Endodermal cell (in vitro differentiated cells): ENCODE measurements around the gene MOB3B. TPM values are rescaled to one million over a fixed set of nuclear protein-coding genes. Genes with fewer than 3 reads are reported as not detected.

ENCODE experiments used
- DNase-seq: peaks from one replicate; pipeline ENCODE4 v3.0.0-alpha.2; 2017
- H3K27ac ChIP-seq: 2 replicates; pipeline ENCODE4 v1.5.1; 2013; ENCODE audit warnings: mild to moderate bottlenecking, low read depth, low read length, moderate library complexity
- H3K27me3 ChIP-seq: 2 replicates; pipeline ENCODE4 v1.6.1; 2013; ENCODE audit warnings: mild to moderate bottlenecking, low read length, moderate library complexity; ENCODE audit not compliant: insufficient read depth, control insufficient read depth, poor library complexity, severe bottlenecking
- H3K36me3 ChIP-seq: 2 replicates; pipeline ENCODE4 v1.7.0; 2013; ENCODE audit warnings: mild to moderate bottlenecking, low read length, moderate library complexity; ENCODE audit not compliant: control insufficient read depth, insufficient read depth
- H3K4me1 ChIP-seq: one replicate; pipeline ENCODE4 v1.7.0; 2013; ENCODE audit warnings: low read length; ENCODE audit not compliant: control insufficient read depth, insufficient read depth
- H3K4me3 ChIP-seq: 2 replicates; pipeline ENCODE4 v1.5.1; 2013; ENCODE audit warnings: mild to moderate bottlenecking, low read length, moderate library complexity
- H3K9ac ChIP-seq: 2 replicates; pipeline ENCODE4 v1.6.1; 2013; ENCODE audit warnings: mild to moderate bottlenecking, low read length, moderate library complexity; ENCODE audit not compliant: poor library complexity, severe bottlenecking; ENCODE audit errors: extremely low read depth
- H3K9me3 ChIP-seq: 2 replicates; pipeline ENCODE4 v1.6.1; 2013; ENCODE audit warnings: mild to moderate bottlenecking, low read length, moderate library complexity; ENCODE audit not compliant: control insufficient read depth
- H3K27ac Mint-ChIP-seq: 2 replicates; pipeline ENCODE4 v1.8.0; 2020; ENCODE audit warnings: mixed read lengths
- H3K27me3 Mint-ChIP-seq: 2 replicates; pipeline ENCODE4 v1.8.0; 2021; ENCODE audit warnings: mild to moderate bottlenecking, mixed read lengths; ENCODE audit not compliant: insufficient read depth
- H3K36me3 Mint-ChIP-seq: 2 replicates; pipeline ENCODE4 v1.8.0; 2020; ENCODE audit warnings: low read depth, mixed read lengths
- H3K4me1 Mint-ChIP-seq: 2 replicates; pipeline ENCODE4 v1.8.0; 2020; ENCODE audit warnings: mixed read lengths
- H3K4me3 Mint-ChIP-seq: 2 replicates; pipeline ENCODE4 v1.8.0; 2020; ENCODE audit warnings: mild to moderate bottlenecking, moderate library complexity, mixed read lengths
- H3K9me3 Mint-ChIP-seq: 2 replicates; pipeline ENCODE4 v1.8.0; 2020; ENCODE audit warnings: mild to moderate bottlenecking, mixed read lengths
- CTCF ChIP-seq: fragments of 200-600 bp; sonication (generic); conservative IDR thresholded peaks from 2 replicates; pipeline ENCODE4 v1.5.0; 2021; ENCODE audit warnings: antibody characterized with exemption, mild to moderate bottlenecking
- WGBS, 2 experiments: methylation state at CpG; one replicate each; pipeline versions ENCODE4 v1.1.5 to v1.1.7; 2013; ENCODE audit warnings: missing lambda C conversion rate in 2 of 2, mixed read lengths in 1 of 2; ENCODE audit not compliant: insufficient coverage in 1 of 2, insufficient read length in 1 of 2; 5-methylcytosine and 5-hydroxymethylcytosine counted together
- total RNA-seq, 2 donors: library from RNA; stranded (reverse); fragmentation: NEBNext Ultra II Directional in 1 of 2; extraction: Animal tissue kit (Norgen Biotek cat#: 25700) in 1 of 2; gene quantifications; 2 replicates in 1 of 2; 3 replicates in 1 of 2; pipeline ENCODE4 v1.2.1, GENCODE V29; 2021

Gene MOB3B
- total RNA-seq, 2 donors from 2014 or later: 5.6 to 6.2 TPM

GRCh38 chr9:27384262-27385014 lies 145.2 kb downstream of the MOB3B start:
- Histone ChIP-seq H3K27me3 (no peaks in the 10 kb centered on the region), H3K4me3 (no peak overlapping the region), H3K4me1 (no peaks in the 10 kb centered on the region), H3K36me3 (no peaks in the 10 kb centered on the region), H3K27ac (no peak overlapping the region), H3K9me3 (no peaks in the 10 kb centered on the region), H3K9ac (no peak overlapping the region)
- no peak for TF ChIP-seq CTCF
- H3K4me3 Mint-ChIP-seq: no peak overlapping the region
- peaks cover 3% of the 10 kb centered on the region for H3K27me3 Mint-ChIP-seq
- no peaks in the 10 kb centered on the region for H3K9me3 Mint-ChIP-seq
- peaks cover 23% of the 10 kb centered on the region for H3K4me1 Mint-ChIP-seq
- no peak overlapping the region for H3K27ac Mint-ChIP-seq
- no peak for DNase-seq
- no peaks in the 10 kb centered on the region for H3K36me3 Mint-ChIP-seq
- WGBS, 2 experiments: 91 to 92% methylated on average over 4 to 5 of the region's 5 CpGs

DNA sequence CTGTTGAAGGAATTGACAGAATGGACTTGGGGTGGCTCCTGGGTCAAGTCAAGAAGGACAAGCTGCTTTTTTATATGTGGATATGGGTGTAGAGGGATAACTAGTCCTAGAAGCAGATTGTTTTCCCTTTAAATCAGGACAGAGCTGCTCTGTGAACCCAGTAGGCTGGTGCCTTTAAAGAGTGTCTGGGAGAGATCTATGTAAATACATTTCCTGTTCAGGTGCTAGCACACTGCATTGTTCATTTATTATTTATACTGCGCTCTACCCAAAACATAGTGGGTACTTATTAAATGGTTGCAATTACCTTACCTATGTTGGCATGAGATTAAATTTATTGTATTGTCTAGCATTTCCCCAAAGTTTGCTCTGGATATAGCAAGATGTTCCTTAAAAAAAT lies 146.1 kb downstream of the MOB3B start:
- Histone ChIP-seq H3K9me3 (no peaks in the 10 kb centered on the region), H3K27me3 (no peaks in the 10 kb centered on the region), H3K9ac (no peak overlapping the region), H3K27ac (no peak overlapping the region), H3K4me1 (no peaks in the 10 kb centered on the region), H3K4me3 (no peak overlapping the region), H3K36me3 (no peaks in the 10 kb centered on the region)
- WGBS, 2 experiments: 100% methylated on average over 1 of the region's 1 CpG
- TF ChIP-seq CTCF: no peak
- Mint-ChIP-seq H3K27me3 (peaks cover 11% of the 10 kb centered on the region), H3K27ac (no peak overlapping the region), H3K4me1 (peaks cover 26% of the 10 kb centered on the region), H3K4me3 (no peak overlapping the region), H3K9me3 (no peaks in the 10 kb centered on the region), H3K36me3 (no peaks in the 10 kb centered on the region)
- no peak for DNase-seq

- no peaks in the 10 kb centered on the region for H3K36me3 ChIP-seq
- H3K36me3 Mint-ChIP-seq: no peaks in the 10 kb centered on the region
- H3K4me3 ChIP-seq: no peak overlapping the region
- 97% methylated on average over 2 of the region's 2 CpGs; no CpG with 5 or more reads in 1 of the 2 experiments for WGBS, 2 experiments
- peaks cover 26% of the 10 kb centered on the region for H3K4me1 Mint-ChIP-seq
- H3K4me3 Mint-ChIP-seq: no peak overlapping the region
- H3K9me3 Mint-ChIP-seq: no peaks in the 10 kb centered on the region
- no peaks in the 10 kb centered on the region for H3K9me3 ChIP-seq
- H3K27ac Mint-ChIP-seq: no peak overlapping the region
- H3K9ac ChIP-seq: no peak overlapping the region
- H3K4me1 ChIP-seq: no peaks in the 10 kb centered on the region
- H3K27ac ChIP-seq: no peak overlapping the region
- no peaks in the 10 kb centered on the region for H3K27me3 ChIP-seq
- no peak for DNase-seq
- H3K27me3 Mint-ChIP-seq: peaks cover 15% of the 10 kb centered on the region
- TF ChIP-seq CTCF: no peak
Observed at GRCh38 chr9:27382975-27383374, 146.6 kb downstream of the MOB3B start.
